HG03575 (cell line): Measurements from ENCODE around the gene OPCML.

Experiments
- ATAC-seq: cut with Tn5 transposase; IDR thresholded peaks from one replicate; pipeline ENCODE4 v1.9.1; 2021; ENCODE audit not compliant: unreplicated experiment, insufficient number of reproducible peaks, low FRiP score; ENCODE audit errors: extremely low read depth

Gene OPCML

DNA sequence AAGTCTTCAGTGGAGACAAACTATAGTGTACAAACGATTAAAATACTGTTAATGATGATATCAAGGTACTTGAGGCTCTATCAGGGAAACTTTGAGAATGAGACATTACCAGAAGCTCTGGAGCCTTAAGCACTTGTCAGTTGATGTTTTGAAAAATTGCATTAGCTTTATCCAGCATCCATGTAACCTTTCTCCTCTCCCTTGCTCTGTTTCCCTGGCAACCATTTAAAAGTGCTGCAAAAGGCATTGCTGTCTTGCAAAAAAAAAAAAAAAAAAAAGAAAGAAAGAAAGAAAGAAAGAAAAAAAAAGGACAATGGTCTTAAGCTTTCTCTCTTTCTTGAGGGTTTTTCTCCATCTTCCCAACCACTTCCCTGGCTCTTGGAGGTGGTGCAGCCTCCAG, 787.0 kb downstream of the OPCML start:
- no peak for ATAC-seq

DNA sequence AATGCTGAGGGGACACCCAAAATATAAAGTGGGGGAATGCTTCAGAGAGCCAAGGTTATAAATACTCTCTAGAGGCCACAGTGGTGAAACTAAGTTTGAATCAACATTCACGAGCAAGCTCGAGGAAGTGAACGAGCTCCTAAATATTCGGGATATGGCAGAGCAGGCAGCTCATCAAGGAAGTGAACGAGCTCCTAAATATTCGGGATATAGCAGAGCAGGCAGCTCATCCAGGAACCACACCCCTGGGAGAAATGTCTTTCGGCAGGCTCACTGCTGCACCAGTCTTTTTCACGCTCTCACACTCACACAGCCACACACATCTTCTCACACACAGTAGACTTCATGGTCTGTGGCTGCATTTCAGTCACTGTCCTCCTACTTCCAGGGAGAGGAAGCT, 787.5 kb downstream of the OPCML start:
- ATAC-seq = no peak

DNA sequence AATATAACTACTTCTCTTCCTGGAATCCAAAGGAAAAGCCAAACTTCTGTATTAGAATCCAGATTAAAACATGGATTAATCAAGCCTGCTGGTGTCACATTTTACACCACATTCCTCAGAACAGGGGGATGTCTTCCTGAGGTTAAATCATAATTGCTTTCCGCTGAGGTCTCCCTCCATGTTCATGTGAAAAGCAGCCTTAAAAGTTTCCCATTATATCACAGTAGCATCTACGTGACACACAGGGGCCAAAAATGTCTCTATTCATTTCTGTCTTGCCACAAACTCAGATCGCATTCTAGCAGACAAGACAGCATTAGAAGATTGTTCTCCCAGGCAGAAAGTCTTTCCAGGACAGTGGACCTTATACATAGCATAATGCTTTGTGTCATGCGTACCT, 788.7 kb downstream of the OPCML start:
- no peak for ATAC-seq

DNA sequence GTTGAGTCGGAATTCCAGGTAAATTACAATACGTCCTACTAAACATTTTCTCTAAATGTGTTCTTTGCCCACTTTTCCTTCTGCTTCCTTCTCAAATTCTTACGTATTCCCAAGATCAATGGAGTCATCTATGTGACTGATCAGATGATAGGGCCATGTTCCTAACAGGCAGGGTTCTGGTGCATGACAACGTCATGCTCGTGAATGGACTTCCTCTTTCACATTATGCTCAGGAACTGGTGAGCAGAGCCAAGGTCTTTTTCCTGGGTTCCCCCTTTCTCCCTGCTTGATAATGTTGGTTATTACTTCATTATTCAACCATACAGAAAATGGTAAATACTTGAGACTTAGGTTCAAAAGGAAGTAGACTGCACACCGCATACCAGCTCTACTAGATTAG, 789.4 kb downstream of the OPCML start:
- ATAC-seq = no peak

DNA sequence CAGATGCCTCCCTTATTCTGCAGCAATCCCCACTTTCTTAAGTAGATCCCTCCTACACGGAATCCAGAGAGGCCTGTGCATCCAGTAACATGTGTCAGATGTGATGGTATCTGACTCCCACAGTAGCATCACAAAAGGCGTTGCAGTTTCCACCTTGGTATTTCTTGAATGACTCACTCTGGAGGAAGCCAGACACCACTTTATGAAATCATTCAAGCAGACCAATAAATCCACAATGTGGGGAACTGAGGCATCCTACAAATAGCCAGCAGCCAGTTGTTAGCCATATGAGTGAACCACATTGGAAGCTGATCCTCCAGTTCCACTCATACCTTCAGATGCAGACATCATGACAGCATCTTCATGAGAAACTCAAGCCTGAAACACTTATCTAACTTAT, 798.1 kb downstream of the OPCML start:
- no peak for ATAC-seq

DNA sequence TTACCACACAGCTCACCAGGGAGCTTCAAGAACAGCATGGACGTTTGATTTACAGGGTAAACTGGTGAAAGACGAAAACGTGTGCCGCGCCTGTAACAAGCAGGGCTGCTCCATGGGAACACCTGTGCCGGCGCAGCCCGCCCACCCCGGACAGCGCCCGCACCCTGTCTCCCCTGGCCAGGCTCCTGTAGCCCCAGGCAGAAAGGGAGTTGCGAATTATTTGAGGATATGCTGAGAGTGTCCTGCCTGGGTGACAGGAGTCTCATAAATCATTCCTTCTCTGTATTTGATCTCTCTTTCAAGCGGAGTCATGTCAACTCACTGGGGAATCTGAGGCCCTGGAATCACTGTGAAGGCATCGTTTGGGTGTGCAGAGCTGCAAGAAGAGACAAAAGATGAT, 804.3 kb downstream of the OPCML start:
- no peak for ATAC-seq

DNA sequence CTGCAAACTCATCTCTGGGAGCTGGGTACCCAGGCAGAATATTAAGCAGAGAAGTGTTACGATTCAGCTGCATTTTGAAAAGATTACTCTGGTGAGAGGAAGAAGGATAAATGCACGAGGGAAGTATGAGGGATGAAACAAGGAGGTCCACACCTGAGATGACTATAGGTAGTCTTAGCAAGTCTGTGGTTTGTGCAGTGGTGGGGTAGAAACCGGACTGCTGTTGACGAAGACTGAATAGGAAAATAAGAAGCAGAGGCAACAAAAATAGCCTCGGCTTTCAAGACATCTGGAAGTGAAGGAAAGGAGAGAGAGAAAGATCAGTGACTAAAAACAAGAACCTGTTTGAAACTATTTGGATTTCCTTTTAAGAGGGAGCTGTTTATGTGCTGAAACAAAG, 810.8 kb downstream of the OPCML start:
- ATAC-seq = no peak

DNA sequence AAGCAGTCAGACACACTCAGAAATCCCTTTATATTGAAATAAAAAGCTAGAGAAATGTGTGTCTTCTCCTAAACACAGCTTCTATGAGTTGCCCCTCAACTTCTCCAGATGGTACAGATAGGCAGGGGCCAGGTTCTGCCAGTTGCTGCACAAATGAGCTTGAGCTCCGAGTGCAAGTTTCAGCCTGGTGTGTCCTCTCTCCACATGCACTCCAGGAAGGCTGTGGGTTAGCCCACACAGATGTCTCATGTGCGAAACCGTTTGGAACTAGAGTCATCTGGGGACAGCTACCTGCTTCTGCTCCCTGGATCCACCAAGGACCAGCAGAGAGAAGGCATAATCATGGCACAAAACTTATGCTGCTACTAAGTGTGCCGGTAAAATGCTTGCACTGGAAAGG, 812.6 kb downstream of the OPCML start:
- ATAC-seq = no peak

DNA sequence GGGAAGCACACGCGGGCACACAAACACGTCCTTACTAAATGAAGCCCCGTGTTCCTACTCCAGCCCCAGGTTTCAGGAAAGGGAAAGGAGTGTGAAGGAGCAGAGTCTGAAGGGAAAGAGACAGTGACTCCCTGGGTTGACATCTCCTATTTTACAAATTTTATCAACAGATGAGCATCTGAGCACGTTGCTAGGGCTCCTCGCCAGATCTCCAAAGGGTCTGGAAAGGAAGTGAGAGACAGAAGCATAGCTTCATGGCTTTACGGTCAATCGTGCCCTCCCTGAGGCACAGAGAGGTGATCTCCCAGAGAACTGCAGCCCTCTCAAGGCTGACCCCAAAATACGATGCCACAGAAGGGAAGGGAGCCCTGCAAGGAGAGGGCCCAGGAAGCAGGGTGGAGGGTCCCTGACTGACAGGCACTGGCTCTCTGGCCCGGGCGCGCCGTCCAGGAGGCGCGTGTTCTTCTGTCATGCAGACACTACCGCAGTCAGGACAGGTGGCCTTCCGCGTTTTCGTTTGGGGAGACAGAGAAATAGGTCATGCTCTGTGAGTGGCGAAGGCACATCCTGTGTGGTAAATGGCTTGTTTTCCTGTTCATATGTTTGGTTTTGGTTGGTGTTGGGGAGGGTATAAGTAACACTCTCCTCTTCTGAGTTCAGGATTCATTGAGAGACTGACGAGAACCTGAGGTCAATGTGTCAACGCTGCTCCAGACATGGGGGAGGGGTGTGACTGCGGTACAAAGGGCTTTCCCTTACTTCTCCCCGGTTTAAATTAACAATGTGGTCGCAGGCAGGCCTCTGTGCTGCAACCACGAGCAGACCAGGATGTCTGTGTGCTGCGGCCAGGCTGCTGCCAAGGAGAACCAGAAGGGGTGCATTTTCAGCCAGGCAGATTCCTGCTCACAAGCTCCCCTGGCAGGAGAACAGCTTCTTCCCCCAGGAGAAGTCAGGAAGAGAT, 813.3 kb downstream of the OPCML start:
- ATAC-seq = no peak

DNA sequence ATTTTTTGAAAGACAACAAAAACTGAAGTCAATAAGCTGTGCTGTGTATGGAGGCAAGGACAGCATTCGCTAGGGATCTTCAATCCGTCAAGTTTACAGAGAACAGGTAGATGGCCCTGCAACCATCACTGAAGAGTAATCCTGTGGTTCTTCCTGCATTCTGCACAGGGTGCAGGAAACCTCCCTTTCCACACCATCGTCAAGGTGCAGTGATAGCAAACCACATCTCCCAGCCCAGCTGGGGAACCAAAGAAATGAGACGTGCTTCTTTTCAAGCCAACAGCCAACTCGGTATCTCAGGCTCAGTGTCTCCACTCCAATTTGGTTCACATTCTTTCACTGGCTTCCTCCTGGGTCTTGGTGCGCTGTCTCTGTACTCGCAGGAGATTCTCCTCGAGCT, 814.5 kb downstream of the OPCML start:
- no peak for ATAC-seq

DNA sequence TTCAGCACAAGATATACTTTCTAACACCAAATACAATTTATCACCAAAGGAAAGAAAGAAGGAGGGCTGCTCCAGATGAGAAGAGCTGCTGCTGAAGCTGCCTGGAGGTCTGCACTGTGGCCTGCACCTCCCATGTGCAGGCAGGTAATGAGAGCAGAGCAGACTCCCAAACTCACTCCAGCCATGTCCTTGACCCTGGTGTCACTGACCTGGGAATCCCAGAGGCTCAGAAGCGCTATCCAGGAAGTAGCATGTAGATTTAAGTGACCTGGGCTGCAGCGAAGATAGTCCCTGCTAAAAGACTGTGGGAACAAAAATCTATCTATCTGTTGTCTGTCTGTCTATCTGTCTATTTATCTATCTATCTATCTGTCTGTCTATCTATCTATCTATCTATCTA, 816.3 kb downstream of the OPCML start:
- ATAC-seq = no peak

DNA sequence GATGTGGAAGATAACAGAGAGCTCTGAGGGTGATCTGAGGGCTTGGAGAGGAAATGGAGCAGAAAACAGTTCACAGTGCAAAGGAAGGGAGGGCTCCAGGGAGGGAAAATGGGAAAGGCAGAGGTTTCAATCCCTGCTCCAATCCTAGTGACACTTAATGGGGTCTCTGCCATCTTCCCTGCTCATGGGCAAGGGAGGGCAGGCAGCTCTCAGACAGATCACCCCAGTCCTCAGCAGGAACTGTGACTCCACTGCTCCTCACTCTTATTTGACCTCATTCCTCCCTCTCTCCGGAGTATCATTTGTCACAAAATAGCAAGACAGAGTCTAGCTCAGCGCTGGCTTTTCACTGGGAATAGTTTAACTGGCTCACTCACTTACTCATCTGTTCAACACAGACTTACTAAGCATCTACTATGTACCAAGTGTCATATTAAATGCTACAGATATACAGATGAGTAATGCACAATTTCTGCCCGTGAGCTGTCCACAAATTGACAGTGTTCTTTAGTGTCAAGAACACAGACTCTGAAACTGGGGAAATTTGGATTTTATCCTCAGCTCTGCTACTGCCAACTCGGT, 817.4 kb downstream of the OPCML start:
- no peak for ATAC-seq

DNA sequence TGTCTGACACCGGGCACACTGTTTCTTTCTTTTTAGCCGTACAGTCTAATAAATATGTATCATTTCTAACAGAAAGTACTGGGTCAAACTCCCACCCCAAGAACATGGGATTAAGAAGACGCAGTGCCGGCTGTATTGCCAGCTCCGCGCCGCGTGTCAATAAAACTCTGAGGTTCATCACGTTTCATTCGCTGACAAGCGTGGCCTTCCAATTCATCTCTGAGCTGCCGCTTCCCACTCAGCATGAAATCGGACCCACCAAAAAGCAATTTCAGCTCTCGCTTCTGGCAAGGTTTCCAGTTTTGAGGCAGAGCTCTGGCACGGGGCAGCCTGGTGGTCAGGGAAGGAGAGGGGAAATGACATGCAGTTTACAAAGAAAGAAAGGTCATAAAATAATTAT, 819.8 kb downstream of the OPCML start:
- no peak for ATAC-seq

DNA sequence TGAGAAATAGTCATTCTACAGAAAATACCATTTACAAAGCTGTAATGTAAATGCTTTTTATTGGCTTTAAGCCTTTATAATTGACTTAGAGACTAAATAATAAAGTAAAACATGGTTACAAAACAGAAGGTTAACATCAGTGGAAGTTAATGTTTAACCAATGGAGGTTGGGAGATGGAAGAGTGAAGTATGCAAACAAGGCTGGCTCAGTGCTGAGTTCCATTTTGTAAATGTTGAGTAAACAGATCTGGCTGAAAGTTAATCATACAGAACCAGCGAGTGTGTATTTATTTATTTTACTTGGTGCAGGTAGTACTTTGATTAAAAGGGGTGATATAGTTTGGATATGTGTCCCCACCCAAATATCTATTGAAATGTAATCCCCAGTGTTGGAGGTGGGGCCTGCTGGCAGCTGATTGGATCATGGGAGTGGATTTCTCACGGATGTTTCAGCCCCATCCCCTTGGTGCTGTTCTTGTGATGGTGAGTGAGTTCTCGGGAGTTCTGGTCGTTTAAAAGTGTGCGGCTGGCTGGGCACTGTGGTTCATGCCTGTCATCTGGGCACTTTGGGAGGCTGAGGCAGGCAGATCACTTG, 827.4 kb downstream of the OPCML start:
- ATAC-seq = no peak

DNA sequence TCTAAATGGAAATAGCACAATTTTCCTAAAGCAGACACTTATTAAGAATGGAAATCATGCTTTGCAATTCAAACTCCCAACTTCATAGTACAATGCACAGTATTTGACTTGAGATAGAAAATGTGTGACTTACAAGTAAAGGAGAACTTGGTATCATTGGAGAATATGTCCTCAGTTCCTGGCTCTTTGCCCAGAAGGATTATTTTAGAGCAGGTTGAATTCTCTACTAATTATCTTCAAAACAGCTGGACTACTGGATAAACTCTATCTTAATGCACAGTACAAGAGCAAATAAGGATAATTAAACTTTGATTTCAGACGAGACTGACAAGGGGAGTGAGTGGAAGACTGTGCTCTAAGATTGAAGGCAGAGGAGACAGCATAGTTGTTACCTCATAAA, 839.4 kb downstream of the OPCML start:
- no peak for ATAC-seq

DNA sequence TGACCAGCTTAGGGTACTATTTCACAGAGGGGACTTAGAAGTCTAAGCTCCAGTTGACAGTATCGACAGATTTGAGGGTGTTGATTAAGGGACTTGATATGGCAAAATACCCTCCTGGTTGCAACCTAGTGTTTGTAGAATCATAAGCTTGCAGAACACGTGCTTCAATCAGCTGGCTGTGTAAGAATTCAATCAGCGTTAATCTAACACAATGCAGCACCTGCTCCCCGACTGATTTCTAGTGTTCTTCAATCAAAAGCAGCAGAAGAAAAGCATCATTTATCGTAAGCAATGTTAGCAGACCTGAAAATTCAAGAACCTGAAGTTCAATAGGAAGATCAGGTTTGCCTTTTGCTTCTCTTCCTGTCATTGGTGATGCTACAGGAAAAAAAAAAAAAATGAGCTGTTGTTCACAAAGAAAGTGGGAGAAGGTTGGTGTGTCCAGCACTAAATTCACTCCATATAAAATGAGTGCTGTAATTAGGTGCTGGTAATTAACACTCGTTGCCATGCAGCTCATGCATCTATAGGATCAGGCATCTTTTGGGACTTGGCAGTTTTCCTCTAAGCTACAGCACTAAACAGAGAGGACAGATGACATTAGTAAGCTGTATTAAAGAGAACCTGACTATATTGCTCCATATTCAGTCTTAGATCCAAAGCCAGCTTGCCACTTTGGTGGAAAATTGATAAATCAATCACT, 840.3 kb downstream of the OPCML start:
- no peak for ATAC-seq

DNA sequence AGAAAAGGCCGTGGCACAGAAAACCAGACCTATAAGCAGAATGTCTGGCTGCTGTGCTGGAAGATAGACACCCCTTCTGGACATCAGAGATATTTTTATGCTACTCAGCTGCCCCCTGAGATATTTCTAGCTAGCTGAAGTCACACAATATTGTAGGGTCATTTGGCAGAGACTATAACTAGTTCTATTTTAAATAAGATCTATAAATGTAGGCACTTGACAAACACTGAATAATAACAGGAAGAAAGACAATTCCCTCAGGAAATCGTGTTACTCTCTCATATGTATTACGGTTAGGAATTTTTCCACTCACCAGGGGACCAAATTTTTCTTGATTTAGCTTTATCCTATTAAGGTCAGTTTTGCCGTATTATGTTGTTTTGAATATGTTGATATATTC, 845.4 kb downstream of the OPCML start:
- no peak for ATAC-seq

DNA sequence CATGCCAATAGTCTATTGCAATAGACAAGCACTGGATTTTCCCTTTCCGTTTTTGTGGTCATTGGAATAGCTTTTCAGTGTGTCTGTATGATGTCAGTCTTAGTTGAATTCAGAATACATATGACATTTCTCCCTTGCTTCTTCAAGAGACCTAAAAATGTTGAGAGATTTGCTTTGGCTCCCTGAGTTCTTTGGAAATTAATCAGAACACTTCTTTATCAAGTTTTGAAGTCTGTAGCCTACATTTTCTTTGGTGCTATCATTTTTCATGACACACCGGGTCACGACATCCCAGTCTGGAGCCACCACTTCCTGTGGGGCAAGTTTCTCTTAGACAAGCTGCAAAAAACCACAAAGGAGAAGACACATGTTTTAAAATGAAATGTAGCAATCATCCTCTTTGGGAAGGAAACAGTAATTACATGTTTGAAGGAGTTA, 847.1 kb downstream of the OPCML start:
- no peak for ATAC-seq

DNA sequence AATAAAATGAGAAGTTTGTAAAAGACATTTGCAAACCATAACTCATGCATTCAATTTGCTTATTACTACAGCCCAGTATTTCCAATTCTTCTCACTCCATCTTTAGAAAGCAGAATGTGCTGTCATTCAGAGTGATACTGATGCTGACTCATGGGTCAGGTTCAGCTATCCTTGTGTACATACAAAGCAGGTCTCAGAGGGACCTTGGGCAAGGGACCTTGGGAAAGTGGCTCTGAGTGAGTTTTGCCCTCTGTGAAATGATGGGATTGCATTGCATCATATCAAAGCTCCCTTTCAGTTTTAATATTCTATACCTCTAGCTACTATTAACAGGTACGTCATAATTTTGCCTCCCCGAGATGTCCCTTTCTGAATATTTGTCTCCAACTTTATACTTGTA, 848.7 kb downstream of the OPCML start:
- no peak for ATAC-seq

DNA sequence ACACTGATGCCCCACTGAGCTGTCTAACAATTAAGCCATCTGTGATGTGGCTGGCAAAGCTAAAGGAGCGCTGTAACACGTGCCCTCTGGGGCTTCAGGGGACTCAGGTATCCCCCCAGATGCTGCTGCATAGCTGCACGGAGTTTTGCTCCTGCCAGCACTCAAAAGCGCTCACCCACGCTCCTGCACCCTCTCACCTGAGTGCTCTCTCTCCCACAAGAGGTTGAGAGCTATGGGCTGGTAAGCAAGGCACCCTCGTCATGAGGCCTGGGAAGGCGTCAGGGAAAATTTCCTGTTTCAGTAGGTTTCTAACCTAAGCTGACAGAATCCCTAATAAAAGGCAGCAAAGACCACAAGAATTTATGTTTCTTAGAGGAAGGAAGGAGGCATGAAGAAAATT, 850.3 kb downstream of the OPCML start:
- ATAC-seq = no peak
